GM12872 (cell line): ENCODE data around the gene TTLL3.

Experiments used
- TF ChIP-seq, protein P1 (sequence below): IDR thresholded peaks from 3 replicates; pipeline ENCODE4 v1.5.1; 2011; ENCODE audit warnings: low read depth, mild to moderate bottlenecking, low read length, moderate library complexity; ENCODE audit not compliant: insufficient read depth

TTLL3 gene

DNA sequence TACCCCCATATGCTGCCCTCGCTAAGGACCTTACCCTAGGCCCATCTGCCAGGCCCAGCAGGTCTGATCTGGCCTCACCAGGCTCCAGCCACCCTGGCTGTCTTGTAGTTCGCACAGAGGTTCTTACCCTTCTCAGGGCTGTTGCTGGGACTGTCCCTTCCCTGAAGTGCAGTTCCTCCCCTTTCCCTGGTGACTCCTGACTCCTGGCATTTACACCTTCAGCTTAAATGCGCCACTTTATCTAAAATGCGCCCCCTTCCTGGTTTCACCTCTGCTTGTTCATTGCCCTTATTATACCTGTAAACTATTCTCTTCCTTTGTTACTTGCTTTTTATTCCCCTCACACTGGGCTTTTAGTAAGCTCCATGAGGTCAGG lies 835 bp upstream of the TTLL3 start:
- TF ChIP-seq, protein P1, sequence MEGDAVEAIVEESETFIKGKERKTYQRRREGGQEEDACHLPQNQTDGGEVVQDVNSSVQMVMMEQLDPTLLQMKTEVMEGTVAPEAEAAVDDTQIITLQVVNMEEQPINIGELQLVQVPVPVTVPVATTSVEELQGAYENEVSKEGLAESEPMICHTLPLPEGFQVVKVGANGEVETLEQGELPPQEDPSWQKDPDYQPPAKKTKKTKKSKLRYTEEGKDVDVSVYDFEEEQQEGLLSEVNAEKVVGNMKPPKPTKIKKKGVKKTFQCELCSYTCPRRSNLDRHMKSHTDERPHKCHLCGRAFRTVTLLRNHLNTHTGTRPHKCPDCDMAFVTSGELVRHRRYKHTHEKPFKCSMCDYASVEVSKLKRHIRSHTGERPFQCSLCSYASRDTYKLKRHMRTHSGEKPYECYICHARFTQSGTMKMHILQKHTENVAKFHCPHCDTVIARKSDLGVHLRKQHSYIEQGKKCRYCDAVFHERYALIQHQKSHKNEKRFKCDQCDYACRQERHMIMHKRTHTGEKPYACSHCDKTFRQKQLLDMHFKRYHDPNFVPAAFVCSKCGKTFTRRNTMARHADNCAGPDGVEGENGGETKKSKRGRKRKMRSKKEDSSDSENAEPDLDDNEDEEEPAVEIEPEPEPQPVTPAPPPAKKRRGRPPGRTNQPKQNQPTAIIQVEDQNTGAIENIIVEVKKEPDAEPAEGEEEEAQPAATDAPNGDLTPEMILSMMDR: no peak

DNA sequence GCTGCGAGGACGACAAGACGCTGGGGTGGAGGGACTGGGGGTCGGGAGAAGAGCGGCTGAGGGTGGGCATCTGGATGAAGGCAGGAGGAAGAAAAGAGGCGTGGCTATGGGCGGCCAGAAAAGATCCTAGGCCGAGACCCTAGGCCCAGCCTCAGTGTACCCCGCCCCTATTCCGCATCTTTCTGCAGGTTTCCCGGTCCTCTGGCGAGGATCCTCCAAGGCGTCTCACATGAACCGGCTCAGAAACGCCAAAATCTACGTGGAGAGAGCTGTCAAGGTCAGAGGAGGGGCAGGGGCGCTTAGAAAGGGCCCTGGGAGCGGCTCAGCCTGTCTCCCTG lies 340 bp downstream of the TTLL3 start:
- TF ChIP-seq, protein P1: no peak

DNA sequence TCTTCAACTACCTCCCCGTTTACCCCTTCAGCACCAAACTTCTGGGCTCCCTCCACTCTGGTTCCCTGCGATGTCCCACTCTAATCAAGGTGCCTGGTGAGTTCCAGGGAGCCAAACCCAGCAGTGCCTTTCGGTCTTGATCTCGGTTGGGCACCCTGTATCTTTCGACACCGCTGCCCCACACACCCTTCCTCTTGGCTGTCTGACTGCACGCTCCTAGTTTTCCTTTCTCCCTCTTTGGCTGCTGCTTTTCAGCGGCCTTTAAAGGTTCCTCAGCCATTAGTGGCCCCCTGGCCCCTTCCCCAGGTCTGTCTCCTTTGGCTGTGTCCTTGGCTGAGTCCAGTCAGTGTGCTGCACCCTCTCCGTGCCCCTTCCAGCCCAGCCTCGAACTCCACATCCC lies 784 bp downstream of the TTLL3 start:
- TF ChIP-seq, protein P1: no peak

DNA sequence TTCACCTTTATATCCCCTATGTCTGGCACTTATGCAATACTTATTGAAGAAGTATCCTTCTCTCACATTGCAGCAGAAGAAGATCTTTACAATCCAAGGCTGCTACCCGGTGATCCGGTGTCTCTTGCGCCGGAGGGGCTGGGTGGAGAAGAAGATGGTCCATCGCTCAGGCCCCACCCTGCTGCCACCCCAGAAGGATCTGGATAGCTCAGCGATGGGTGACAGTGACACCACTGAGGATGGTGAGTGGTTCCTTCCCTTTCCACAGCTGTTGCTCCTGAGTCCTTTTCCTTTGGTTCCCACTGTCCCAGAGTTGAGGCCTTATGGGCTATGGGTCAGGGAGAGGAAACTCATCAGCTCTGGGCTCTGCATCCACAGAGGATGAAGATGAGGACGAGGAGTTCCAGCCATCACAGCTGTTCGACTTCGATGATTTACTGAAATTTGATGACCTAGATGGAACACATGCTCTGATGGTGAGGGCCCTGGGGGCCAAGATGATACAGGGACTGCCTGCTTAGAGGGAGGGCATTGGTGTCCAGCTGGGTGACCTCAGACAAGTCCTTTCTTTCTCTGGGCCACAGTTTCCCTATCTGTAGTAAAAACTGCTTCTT lies 2.9 kb downstream of the TTLL3 start:
- TF ChIP-seq, protein P1: no peak

DNA sequence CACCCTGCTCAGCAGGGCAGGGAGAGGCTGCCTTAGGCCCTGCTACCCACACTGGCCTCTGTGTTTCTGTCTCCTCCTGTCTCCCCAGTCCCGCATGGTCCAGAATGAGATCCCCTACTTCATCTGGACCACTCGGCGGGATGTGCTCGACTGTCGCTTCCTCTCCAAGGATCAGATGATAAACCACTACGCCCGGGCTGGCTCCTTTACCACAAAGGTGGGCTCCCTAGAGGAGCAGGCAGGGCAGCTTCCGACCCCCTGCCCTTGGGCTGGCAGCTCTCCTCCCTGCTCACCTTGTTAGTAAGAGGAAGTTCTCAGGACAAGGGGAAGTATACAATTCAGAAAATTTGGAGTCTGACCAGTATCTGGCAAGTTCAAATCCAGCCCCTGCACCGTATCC lies 5.9 kb downstream of the TTLL3 start:
- TF ChIP-seq, protein P1: no peak

DNA sequence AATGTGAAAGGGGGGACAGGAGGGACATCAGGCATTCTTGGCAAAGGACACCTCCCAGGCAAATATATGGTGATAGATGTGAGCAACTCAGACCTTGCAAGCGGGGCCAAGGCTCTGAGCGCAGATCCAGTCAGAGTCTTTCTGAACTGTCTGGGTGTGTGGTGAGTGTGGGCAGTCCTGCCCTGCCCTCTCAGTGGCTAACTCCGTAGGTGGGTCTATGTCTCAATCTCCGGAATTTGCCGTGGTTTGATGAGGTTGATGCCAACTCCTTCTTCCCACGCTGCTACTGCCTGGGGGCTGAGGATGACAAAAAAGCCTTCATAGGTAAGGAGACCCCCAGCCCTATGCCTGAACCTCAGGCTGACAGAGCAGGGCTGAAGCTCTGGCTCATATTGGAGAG lies 7.4 kb downstream of the TTLL3 start:
- TF ChIP-seq, protein P1: no peak

DNA sequence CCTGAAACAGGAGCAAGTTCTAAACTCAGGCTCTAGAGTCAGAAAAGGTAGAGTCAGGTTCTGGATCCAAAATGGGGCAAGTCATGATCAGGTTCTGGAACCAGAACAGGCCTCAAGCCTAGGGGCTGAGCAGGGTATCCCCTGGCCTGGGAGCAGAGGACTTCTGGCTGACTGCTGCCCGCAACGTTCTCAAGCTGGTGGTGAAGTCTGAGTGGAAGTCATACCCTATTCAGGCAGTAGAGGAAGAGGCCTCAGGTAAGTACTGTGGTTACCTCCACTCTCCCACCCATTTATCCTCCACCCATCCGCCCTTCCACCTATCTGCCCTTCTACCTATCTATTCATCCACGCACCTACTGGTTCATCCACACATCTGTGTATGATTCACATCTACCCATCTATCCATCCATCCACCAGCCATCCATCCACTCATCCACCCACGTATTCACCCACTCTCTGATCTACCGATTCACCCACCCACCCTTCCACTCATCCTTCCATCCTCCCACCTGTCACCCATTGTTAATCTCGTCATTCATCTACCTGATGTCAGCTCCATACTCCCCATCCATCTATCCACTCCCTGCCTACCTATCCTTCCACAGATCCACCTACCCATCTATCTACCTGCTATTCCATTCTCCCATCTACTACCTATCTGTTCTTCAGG lies 8.7 kb downstream of the TTLL3 start:
- TF ChIP-seq, protein P1: no peak

DNA sequence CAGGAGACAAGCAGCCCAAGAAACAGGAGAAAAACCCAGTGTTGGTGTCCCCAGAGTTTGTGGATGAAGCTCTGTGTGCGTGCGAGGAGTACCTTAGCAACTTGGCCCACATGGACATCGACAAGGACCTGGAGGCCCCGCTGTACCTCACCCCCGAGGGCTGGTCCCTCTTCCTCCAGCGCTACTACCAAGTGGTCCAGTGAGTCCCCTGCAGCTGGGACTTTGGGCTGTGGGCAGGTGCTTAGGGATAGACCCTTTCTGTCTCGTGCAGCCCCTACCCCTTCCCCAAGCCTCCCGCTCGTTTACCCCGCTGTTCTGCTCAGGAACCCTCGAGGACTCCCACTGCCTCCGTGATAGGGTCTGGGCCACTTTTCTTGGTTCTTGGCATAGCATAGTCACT lies 10.5 kb downstream of the TTLL3 start:
- TF ChIP-seq, protein P1: no peak
